HG02840 (cell line): ENCODE measurements around the gene TBATA.

Experiments
- ATAC-seq: cut with Tn5 transposase; IDR thresholded peaks from one replicate; pipeline ENCODE4 v1.9.1; 2021; ENCODE audit warnings: mild to moderate bottlenecking, moderate library complexity, moderate number of reproducible peaks; ENCODE audit not compliant: unreplicated experiment, low FRiP score

Gene TBATA

GRCh38 chr10:70765794-70766594 is 19.2 kb downstream of the TBATA start:
- ATAC-seq, result no peak

- ATAC-seq, result no peak
Observed at GRCh38 chr10:70763567-70763966, 21.6 kb downstream of the TBATA start.

- ATAC-seq, result no peak
Observed at GRCh38 chr10:70762441-70763175, 22.6 kb downstream of the TBATA start.

GRCh38 chr10:70761727-70762350 is 23.3 kb downstream of the TBATA start:
- no peak for ATAC-seq

GRCh38 chr10:70761031-70761601 is 24.1 kb downstream of the TBATA start:
- no peak for ATAC-seq

- ATAC-seq, result no peak
Observed at GRCh38 chr10:70760271-70760787, 24.8 kb downstream of the TBATA start.

GRCh38 chr10:70759781-70760180 is 25.4 kb downstream of the TBATA start:
- no peak for ATAC-seq

GRCh38 chr10:70758757-70759514 is 26.2 kb downstream of the TBATA start:
- ATAC-seq, result no peak

- ATAC-seq, result no peak
Observed at GRCh38 chr10:70757856-70758255, 27.3 kb downstream of the TBATA start.

- ATAC-seq, result no peak
Observed at GRCh38 chr10:70756700-70757360, 28.3 kb downstream of the TBATA start.

- ATAC-seq, result no peak
Observed at GRCh38 chr10:70753841-70754621, 31.1 kb downstream of the TBATA start.

GRCh38 chr10:70753026-70753663 is 32.0 kb downstream of the TBATA start:
- ATAC-seq, result no peak

GRCh38 chr10:70752571-70752970 is 32.6 kb downstream of the TBATA start:
- no peak for ATAC-seq

- ATAC-seq, result no peak
Observed at GRCh38 chr10:70751991-70752390, 33.2 kb downstream of the TBATA start.

- no peak for ATAC-seq
Observed at GRCh38 chr10:70751356-70751755, 33.8 kb downstream of the TBATA start.

GRCh38 chr10:70750156-70750703 is 34.9 kb downstream of the TBATA start:
- ATAC-seq, result no peak

GRCh38 chr10:70749756-70750155 is 35.4 kb downstream of the TBATA start:
- no peak for ATAC-seq
